Effector memory CD4-positive, alpha-beta T cell (primary cell): Measurements from ENCODE around the gene MARF1.
"Not testable (repeated sequence)": the region's sequence is repeated elsewhere in the genome, so short reads cannot be mapped to it uniquely, and the experiment has no call there.

ENCODE experiments used
- DNase-seq, 3 donors: peaks; one replicate each; pipeline ENCODE4 v3.0.0-alpha.2; 2020
- H3K27ac ChIP-seq: 2 replicates; pipeline ENCODE4 v1.7.0; 2013; ENCODE audit warnings: mild to moderate bottlenecking, low read length, moderate library complexity; ENCODE audit not compliant: insufficient read depth, poor library complexity, severe bottlenecking
- H3K27me3 ChIP-seq: replicated peaks from 2 replicates; pipeline ENCODE4 v1.7.0; 2013; ENCODE audit warnings: mild to moderate bottlenecking, low read length; ENCODE audit not compliant: insufficient read depth, control insufficient read depth, poor library complexity, severe bottlenecking
- H3K36me3 ChIP-seq: 2 replicates; pipeline ENCODE4 v1.7.0; 2013; ENCODE audit warnings: mild to moderate bottlenecking, low read length, moderate library complexity; ENCODE audit not compliant: control insufficient read depth, insufficient read depth
- H3K4me1 ChIP-seq: 2 replicates; pipeline ENCODE4 v1.7.0; 2013; ENCODE audit warnings: low read length, mild to moderate bottlenecking; ENCODE audit not compliant: control insufficient read depth, insufficient read depth, poor library complexity, severe bottlenecking
- H3K4me3 ChIP-seq: 2 replicates; pipeline ENCODE4 v1.7.0; 2013; ENCODE audit warnings: low read length, low read depth, mild to moderate bottlenecking; ENCODE audit not compliant: insufficient read depth, poor library complexity, severe bottlenecking
- H3K9me3 ChIP-seq: 2 replicates; pipeline ENCODE4 v1.7.0; 2013; ENCODE audit warnings: mild to moderate bottlenecking, low read length, moderate library complexity; ENCODE audit not compliant: control insufficient read depth

The MARF1 gene

GRCh38 chr16:15564604-15565339 lies 78.2 kb downstream of the MARF1 start:
- no peak for DNase-seq
- H3K4me1 ChIP-seq: no peaks in the 10 kb centered on the region

DNA sequence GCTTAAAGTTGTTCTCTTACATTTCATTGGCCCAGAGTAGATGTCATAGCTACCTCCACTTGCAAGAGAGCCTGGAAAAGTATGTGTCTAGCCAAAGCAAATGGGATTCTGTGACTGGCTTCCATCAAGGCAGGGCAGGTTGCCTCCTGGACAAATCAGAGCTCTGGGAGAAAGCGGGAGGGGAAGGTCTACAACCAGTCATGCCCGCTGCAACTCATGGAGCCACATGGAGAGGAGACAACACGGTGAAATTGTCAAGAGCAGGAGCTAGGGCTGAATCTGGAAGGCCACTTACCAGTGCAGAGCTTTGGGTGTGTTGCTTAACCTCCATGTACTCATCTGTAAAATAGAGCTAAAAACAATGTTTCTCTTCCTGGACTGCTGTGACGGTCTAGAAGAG lies 83.8 kb downstream of the MARF1 start:
- Histone ChIP-seq H3K4me1 (no peaks in the 10 kb centered on the region), H3K4me3 (no peak overlapping the region), H3K36me3 (no peaks in the 10 kb centered on the region), H3K27ac (no peak overlapping the region), H3K9me3 (no peaks in the 10 kb centered on the region), H3K27me3 (no peaks in the 10 kb centered on the region)
- DNase-seq: no peak

More at GRCh38 chr16:15564604-15565339, 78.2 kb downstream of the MARF1 start:
- Histone ChIP-seq H3K4me3 (no peak overlapping the region), H3K27ac (no peak overlapping the region), H3K36me3 (no peaks in the 10 kb centered on the region), H3K27me3 (no peaks in the 10 kb centered on the region), H3K9me3 (no peaks in the 10 kb centered on the region)

DNA sequence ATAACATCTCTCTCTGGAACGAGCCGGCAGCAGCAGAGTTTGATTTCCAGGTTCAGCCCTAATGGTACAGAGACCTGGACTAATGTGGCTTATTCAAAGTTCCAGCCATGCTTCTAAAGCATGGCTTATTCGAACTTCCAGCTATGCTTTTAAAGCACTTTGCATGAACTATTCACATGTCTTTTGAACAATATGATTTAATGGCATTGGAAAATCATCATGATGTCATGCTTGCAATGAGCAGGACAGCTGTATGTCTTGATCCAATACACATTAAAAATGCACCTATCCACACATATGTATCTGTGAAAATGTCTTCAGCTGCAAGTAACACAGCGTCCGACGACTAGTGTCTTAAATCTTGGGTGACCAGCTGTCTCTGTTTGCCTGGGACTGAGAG lies 85.7 kb downstream of the MARF1 start:
- no peak overlapping the region for H3K27ac ChIP-seq
- no peaks in the 10 kb centered on the region for H3K4me1 ChIP-seq
- H3K9me3 ChIP-seq: no peaks in the 10 kb centered on the region
- no peak overlapping the region for H3K4me3 ChIP-seq
- H3K36me3 ChIP-seq: no peaks in the 10 kb centered on the region
- DNase-seq: no peak
- no peaks in the 10 kb centered on the region for H3K27me3 ChIP-seq

- Histone ChIP-seq H3K27ac (no peak overlapping the region), H3K4me3 (no peak overlapping the region), H3K36me3 (no peaks in the 10 kb centered on the region), H3K27me3 (no peaks in the 10 kb centered on the region), H3K4me1 (no peaks in the 10 kb centered on the region), H3K9me3 (no peaks in the 10 kb centered on the region)
- no peak for DNase-seq
Measured at GRCh38 chr16:15556130-15556529, 86.8 kb downstream of the MARF1 start.

DNA sequence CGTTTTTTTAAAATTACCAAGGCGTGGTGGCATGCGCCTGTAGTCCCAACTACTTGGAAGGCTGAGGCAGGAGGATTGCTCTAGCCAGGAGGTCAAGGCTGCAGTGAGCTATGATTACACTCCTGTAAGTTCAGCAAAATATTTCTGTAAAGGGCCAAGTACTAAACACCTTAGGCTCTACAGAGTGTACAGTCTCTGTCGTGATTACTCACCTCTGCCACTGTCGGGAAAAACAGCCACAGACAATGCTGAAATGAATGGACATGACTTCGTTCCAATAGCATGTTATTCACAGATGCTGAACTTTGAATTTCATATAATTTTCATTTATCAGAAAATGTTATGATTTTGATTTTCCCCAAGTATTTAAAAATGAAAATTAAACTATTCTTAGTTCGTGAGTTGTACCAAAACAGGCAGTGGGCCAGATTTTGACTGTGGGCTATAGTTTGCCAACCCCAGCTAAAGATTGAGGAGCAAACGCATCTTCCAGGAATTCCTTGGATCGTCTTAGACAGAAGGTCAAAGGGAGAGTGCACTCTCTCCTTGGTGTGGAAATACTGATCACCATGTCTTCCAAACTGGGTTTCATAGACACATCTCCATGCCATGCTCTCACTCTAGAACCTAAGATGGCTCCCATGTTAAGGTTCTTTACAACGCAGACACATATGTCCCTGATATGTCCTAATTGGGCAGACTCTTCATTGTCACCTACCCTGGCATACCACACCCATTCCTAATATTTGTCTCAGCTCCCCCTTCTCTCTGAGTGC lies 89.5 kb downstream of the MARF1 start:
- H3K4me1 ChIP-seq: no peaks in the 10 kb centered on the region
- no peak overlapping the region for H3K4me3 ChIP-seq
- no peak overlapping the region for H3K27ac ChIP-seq
- no peaks in the 10 kb centered on the region for H3K36me3 ChIP-seq
- H3K9me3 ChIP-seq: no peaks in the 10 kb centered on the region
- H3K27me3 ChIP-seq: no peaks in the 10 kb centered on the region
- no peak for DNase-seq

- H3K27me3 ChIP-seq: no peaks in the 10 kb centered on the region
- DNase-seq: no peak
- H3K27ac ChIP-seq: no peak overlapping the region
- no peaks in the 10 kb centered on the region for H3K36me3 ChIP-seq
- H3K4me1 ChIP-seq: no peaks in the 10 kb centered on the region
- no peak overlapping the region for H3K4me3 ChIP-seq
- no peaks in the 10 kb centered on the region for H3K9me3 ChIP-seq
Measured at GRCh38 chr16:15552507-15552906, 90.4 kb downstream of the MARF1 start.

GRCh38 chr16:15548482-15548891 lies 94.5 kb downstream of the MARF1 start:
- no peak overlapping the region for H3K4me3 ChIP-seq
- no peaks in the 10 kb centered on the region for H3K27me3 ChIP-seq
- H3K9me3 ChIP-seq: no peaks in the 10 kb centered on the region
- no peak overlapping the region for H3K27ac ChIP-seq
- H3K36me3 ChIP-seq: no peaks in the 10 kb centered on the region
- no peaks in the 10 kb centered on the region for H3K4me1 ChIP-seq
- no peak for DNase-seq

DNA sequence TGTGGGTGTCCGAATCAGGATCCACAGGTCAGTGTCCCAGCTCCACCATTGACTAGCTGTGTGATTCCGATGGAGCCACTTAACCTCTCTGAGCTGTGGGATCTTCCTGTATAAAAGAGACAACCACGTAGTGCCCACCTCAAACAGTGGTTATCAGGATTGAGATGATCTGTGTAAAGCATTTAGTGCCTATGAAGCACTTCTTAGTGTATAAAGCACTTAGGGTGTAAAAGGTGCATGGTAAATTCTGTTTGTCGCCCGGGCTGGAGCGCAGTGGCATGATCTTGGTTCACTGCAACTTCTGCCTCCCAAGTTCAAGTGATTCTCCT lies 95.2 kb downstream of the MARF1 start:
- H3K27me3 ChIP-seq: no peaks in the 10 kb centered on the region
- no peak for DNase-seq
- no peaks in the 10 kb centered on the region for H3K4me1 ChIP-seq
- no peaks in the 10 kb centered on the region for H3K36me3 ChIP-seq
- no peak overlapping the region for H3K4me3 ChIP-seq
- H3K9me3 ChIP-seq: no peaks in the 10 kb centered on the region
- no peak overlapping the region for H3K27ac ChIP-seq

GRCh38 chr16:15547072-15547767 lies 95.7 kb downstream of the MARF1 start:
- H3K4me1 ChIP-seq, H3K36me3 ChIP-seq, DNase-seq, H3K27ac ChIP-seq, H3K27me3 ChIP-seq, H3K4me3 ChIP-seq, H3K9me3 ChIP-seq: not testable (repeated sequence)

DNA sequence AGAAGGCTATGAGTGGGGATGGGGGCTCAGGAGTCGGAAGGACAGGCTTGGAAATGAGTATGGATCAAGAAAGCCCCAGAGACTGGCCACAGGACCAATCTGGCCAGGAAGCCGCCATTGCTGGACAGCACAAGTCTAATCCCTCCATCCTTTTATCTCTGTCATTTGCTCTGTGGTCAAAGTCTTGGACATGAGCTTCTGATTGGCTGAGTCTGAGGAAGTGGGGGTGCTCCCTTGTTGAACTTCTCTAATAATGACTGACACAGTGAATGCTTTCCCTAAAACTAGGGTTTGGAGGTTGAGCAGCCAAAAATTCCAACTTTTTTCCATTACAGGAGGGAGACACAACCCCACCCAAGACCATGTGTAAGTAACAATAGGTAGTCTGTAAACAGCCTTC lies 97.4 kb downstream of the MARF1 start:
- no peak overlapping the region for H3K4me3 ChIP-seq
- no peak for DNase-seq
- H3K27ac ChIP-seq: no peak overlapping the region
- no peaks in the 10 kb centered on the region for H3K36me3 ChIP-seq
- H3K4me1 ChIP-seq: no peaks in the 10 kb centered on the region
- H3K27me3 ChIP-seq: no peaks in the 10 kb centered on the region
- no peaks in the 10 kb centered on the region for H3K9me3 ChIP-seq
